NB4 (cell line): ENCODE data around the gene NTPCR.
A peak's percentile ranks its signal among the peaks of the same experiment; 100 is the strongest.

Experiments used
- DNase-seq: peaks from one replicate; pipeline ENCODE4 v3.0.0; 2010; ENCODE audit warnings: low read depth
- H3K4me3 ChIP-seq: one replicate; pipeline ENCODE4 v1.5.1; 2011; ENCODE audit warnings: mild to moderate bottlenecking, low read depth, low read length, moderate library complexity
- MYC ChIP-seq: IDR thresholded peaks from 2 replicates; pipeline ENCODE4 v1.6.1; 2011; ENCODE audit warnings: low read depth, low read length
- POLR2A ChIP-seq: IDR thresholded peaks from 2 replicates; pipeline ENCODE4 v1.6.1; 2011; ENCODE audit warnings: mild to moderate bottlenecking; ENCODE audit not compliant: insufficient read length; ENCODE audit errors: extremely low read depth
- TF ChIP-seq, protein P1 (sequence below): IDR thresholded peaks from 2 replicates; pipeline ENCODE4 v1.6.1; 2011; ENCODE audit warnings: low read depth, low read length
- TF ChIP-seq, protein P2 (sequence below): IDR thresholded peaks from one replicate; pipeline ENCODE4 v1.5.1; 2012; ENCODE audit warnings: low read depth, low read length

Gene NTPCR

GRCh38 chr1:232936941-232937340 is 13.5 kb upstream of the NTPCR start:
- TF ChIP-seq POLR2A (no peak), MYC (no peak)
- TF ChIP-seq, protein P1, sequence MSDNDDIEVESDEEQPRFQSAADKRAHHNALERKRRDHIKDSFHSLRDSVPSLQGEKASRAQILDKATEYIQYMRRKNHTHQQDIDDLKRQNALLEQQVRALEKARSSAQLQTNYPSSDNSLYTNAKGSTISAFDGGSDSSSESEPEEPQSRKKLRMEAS: no peak
- TF ChIP-seq, protein P2, sequence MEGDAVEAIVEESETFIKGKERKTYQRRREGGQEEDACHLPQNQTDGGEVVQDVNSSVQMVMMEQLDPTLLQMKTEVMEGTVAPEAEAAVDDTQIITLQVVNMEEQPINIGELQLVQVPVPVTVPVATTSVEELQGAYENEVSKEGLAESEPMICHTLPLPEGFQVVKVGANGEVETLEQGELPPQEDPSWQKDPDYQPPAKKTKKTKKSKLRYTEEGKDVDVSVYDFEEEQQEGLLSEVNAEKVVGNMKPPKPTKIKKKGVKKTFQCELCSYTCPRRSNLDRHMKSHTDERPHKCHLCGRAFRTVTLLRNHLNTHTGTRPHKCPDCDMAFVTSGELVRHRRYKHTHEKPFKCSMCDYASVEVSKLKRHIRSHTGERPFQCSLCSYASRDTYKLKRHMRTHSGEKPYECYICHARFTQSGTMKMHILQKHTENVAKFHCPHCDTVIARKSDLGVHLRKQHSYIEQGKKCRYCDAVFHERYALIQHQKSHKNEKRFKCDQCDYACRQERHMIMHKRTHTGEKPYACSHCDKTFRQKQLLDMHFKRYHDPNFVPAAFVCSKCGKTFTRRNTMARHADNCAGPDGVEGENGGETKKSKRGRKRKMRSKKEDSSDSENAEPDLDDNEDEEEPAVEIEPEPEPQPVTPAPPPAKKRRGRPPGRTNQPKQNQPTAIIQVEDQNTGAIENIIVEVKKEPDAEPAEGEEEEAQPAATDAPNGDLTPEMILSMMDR: no peak
- no peak for DNase-seq
- H3K4me3 ChIP-seq: no peak overlapping the region

DNA sequence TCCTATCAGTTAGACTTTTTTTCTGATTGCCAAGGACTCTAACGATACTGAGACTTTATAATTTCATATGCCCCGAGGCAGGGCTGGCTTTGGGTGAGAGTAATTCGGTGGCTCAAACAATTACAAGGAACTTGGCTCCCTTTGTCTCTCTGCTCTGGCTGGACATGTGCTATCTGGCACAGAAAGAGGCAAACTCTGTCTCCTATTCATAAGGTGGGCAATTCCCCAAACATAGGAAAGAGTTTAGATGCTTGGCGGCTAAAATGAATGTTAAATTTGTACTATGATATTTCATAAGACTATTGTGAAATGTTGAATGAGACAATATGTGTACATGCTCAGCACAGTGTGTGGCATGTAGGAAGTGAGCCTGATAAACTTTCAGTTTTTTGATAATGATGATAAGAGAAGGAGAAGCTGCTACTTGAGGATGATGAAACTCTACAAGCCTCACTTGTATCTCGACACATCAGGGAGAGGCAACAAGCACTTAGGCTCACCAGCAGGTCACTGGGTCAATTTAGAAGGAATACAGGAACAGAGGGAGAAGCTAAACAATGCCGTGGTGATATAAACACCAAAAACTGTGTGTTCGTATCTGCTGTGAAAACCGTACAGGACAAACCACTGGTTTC is 12.6 kb upstream of the NTPCR start:
- TF ChIP-seq, protein P2: no peak
- TF ChIP-seq, protein P1: peak; percentile 49
- TF ChIP-seq POLR2A: no peak
- TF ChIP-seq MYC: peak; percentile 53; the same call in 1 of the 2 replicates
- DNase-seq: peak; percentile 88

GRCh38 chr1:232938926-232939325 is 11.5 kb upstream of the NTPCR start:
- H3K4me3 ChIP-seq: no peak overlapping the region

More for the DNA sequence above, 12.6 kb upstream of the NTPCR start:
- H3K4me3 ChIP-seq: peak overlapping the region; percentile 4

GRCh38 chr1:232939748-232940147 is 10.7 kb upstream of the NTPCR start:
- no peak for DNase-seq
- H3K4me3 ChIP-seq: no peak overlapping the region
- no peak for TF ChIP-seq MYC
- TF ChIP-seq POLR2A: no peak
- TF ChIP-seq, protein P2: no peak
- TF ChIP-seq, protein P1: no peak

More at GRCh38 chr1:232938926-232939325, 11.5 kb upstream of the NTPCR start:
- TF ChIP-seq MYC (no peak), POLR2A (no peak)
- TF ChIP-seq, protein P1: no peak
- TF ChIP-seq, protein P2: no peak
- DNase-seq: no peak

- no peak overlapping the region for H3K4me3 ChIP-seq
- TF ChIP-seq, protein P2: no peak
- TF ChIP-seq, protein P1: no peak
- TF ChIP-seq MYC (no peak), POLR2A (no peak)
- no peak for DNase-seq
These were observed 10.1 kb upstream of the NTPCR start for GRCh38 chr1:232940262-232940661.
